ENCODE measurements around the gene SLC25A6. TPM values are rescaled to one million over a fixed set of nuclear protein-coding genes. Genes with fewer than 3 reads are reported as not detected.

SLC25A6 gene
- total and polyA plus RNA-seq, 2 experiments from 2014 or later = 370 to 592 TPM

- DNase-seq (ENCODE audit: low read depth in 1 of 2, low spot score in 1 of 2) = no peak
- no peak for TF ChIP-seq CTCF (IDR thresholded peaks at IDR 0.05; ENCODE audit: low read depth, low read length)
- Histone ChIP-seq H3K36me3 (peaks cover 53% of the 10 kb centered on the region), H3K4me3 (no peak overlapping the region), H3K9me3 (ENCODE audit: low read depth) (no peaks in the 10 kb centered on the region), H3K27me3 (no peaks in the 10 kb centered on the region), H3K27ac (no peak overlapping the region), H3K4me1 (ENCODE audit: low read depth) (peaks cover 14% of the 10 kb centered on the region)
These were observed 5.4 kb downstream of the SLC25A6 start for GRCh38 chrX:1386338-1387127.

GRCh38 chrX:1385253-1386223 lies 6.4 kb downstream of the SLC25A6 start:
- H3K36me3 ChIP-seq = peaks cover 53% of the 10 kb centered on the region
- H3K4me3 ChIP-seq = no peak overlapping the region

GRCh38 chrX:1384658-1385252 lies 7.2 kb downstream of the SLC25A6 start:
- Histone ChIP-seq H3K27ac (peak overlapping the region; percentile 8), H3K4me3 (no peak overlapping the region), H3K9me3 (ENCODE audit: low read depth) (no peaks in the 10 kb centered on the region), H3K36me3 (peaks cover 47% of the 10 kb centered on the region), H3K27me3 (no peaks in the 10 kb centered on the region), H3K4me1 (ENCODE audit: low read depth) (peaks cover 1% of the 10 kb centered on the region)
- DNase-seq (ENCODE audit: low read depth in 1 of 2, low spot score in 1 of 2) = no peak
- no peak for TF ChIP-seq CTCF (IDR thresholded peaks at IDR 0.05; ENCODE audit: low read depth, low read length)

More at GRCh38 chrX:1385253-1386223, 6.4 kb downstream of the SLC25A6 start:
- no peak for TF ChIP-seq CTCF (IDR thresholded peaks at IDR 0.05; ENCODE audit: low read depth, low read length)
- Histone ChIP-seq H3K9me3 (ENCODE audit: low read depth) (no peaks in the 10 kb centered on the region), H3K4me1 (ENCODE audit: low read depth) (peaks cover 9% of the 10 kb centered on the region), H3K27me3 (no peaks in the 10 kb centered on the region), H3K27ac (peak overlapping the region; percentile 8)
- DNase-seq (ENCODE audit: low read depth in 1 of 2, low spot score in 1 of 2) = no peak

DNA sequence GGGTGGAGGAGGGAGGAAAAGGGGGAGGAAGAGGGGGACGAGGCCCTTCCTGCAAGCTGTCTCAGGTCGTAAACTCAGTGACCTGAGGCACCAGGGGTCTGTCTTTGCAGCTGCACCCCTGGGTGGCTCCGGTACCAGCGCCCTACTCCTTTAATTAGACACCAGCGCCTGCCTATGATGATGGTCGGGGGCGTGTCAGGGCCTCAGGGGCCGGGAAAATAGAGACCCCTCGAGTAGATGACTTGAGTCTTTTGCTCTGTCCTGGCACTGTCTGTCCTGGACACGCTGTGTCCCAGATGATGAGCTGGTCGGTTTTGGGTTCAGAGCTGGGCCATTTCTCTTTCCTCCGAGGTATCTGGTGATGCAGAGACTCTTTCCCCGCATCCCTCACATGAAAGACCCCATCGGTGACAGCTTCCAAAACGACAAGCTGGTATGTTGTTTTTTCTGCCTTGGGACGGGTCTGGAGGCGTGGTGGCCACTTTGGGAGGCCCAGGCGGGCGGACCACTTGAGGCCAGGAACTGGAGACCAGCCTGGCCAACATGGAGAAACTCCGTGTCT lies 11.2 kb downstream of the SLC25A6 start:
- Histone ChIP-seq H3K4me1 (ENCODE audit: low read depth) (no peaks in the 10 kb centered on the region), H3K9me3 (ENCODE audit: low read depth) (no peaks in the 10 kb centered on the region), H3K27me3 (no peaks in the 10 kb centered on the region), H3K4me3 (no peak overlapping the region), H3K36me3 (peaks cover 10% of the 10 kb centered on the region), H3K27ac (peak overlapping the region; percentile 68)
- TF ChIP-seq CTCF (IDR thresholded peaks at IDR 0.05; ENCODE audit: low read depth, low read length) = no peak
- no peak for DNase-seq (ENCODE audit: low read depth in 1 of 2, low spot score in 1 of 2)

DNA sequence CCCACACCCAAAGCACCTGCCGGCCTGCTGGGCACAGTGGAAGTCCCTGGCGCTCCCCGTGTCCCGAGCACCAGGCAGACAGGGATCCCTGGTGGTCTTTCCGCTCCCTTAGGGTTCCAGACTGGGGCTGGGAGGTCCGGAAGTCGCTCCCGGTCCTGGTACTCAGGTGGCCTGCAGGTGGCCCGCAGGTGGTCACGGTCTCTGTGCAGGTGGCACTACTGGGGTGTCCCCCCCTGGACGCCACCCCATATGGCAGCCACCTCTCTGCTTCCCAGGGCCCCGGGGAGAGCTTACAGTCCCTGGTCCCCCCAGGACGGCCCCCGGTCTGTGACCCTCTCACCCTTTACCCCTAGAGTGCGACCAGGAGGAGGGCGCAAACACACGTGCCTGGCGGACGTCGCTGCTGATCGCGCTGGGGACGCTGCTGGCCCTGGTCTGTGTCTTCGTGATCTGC lies 13.6 kb downstream of the SLC25A6 start:
- no peak overlapping the region for H3K4me3 ChIP-seq

More for the DNA sequence above, 13.6 kb downstream of the SLC25A6 start:
- Histone ChIP-seq H3K36me3 (no peaks in the 10 kb centered on the region), H3K27ac (peak overlapping the region; percentile 49), H3K27me3 (no peaks in the 10 kb centered on the region), H3K9me3 (ENCODE audit: low read depth) (no peaks in the 10 kb centered on the region), H3K4me1 (ENCODE audit: low read depth) (no peaks in the 10 kb centered on the region)
- DNase-seq (ENCODE audit: low read depth in 1 of 2, low spot score in 1 of 2) = no peak
- TF ChIP-seq CTCF (IDR thresholded peaks at IDR 0.05; ENCODE audit: low read depth, low read length) = no peak
